IPS-20b (cell line): ENCODE data around the gene FARP1.

Experiments used
- H3K27ac ChIP-seq: one replicate; pipeline ENCODE4 v1.5.1; 2013; ENCODE audit warnings: low read length
- H3K27me3 ChIP-seq: 2 replicates; pipeline ENCODE4 v1.6.1; 2013; ENCODE audit warnings: mild to moderate bottlenecking, low read length, inconsistent platforms; ENCODE audit not compliant: insufficient read depth
- H3K36me3 ChIP-seq: 2 replicates; pipeline ENCODE4 v1.6.1; 2013; ENCODE audit warnings: low read depth, mild to moderate bottlenecking, inconsistent platforms, low read length, moderate library complexity; ENCODE audit not compliant: insufficient read depth
- H3K4me1 ChIP-seq: 2 replicates; pipeline ENCODE4 v1.6.1; 2013; ENCODE audit warnings: mild to moderate bottlenecking, control low read depth, inconsistent platforms, low read length, moderate library complexity; ENCODE audit not compliant: insufficient read depth
- H3K4me3 ChIP-seq: 2 replicates; pipeline ENCODE4 v1.5.1; 2013; ENCODE audit warnings: mild to moderate bottlenecking, low read length, inconsistent platforms
- H3K9ac ChIP-seq: 2 replicates; pipeline ENCODE4 v1.6.1; 2013; ENCODE audit warnings: low read depth, mild to moderate bottlenecking, inconsistent platforms, low read length, moderate library complexity
- H3K9me3 ChIP-seq: 2 replicates; pipeline ENCODE4 v1.6.1; 2013; ENCODE audit warnings: mild to moderate bottlenecking, low read depth, low read length, inconsistent platforms; ENCODE audit not compliant: insufficient read depth

FARP1 gene

DNA sequence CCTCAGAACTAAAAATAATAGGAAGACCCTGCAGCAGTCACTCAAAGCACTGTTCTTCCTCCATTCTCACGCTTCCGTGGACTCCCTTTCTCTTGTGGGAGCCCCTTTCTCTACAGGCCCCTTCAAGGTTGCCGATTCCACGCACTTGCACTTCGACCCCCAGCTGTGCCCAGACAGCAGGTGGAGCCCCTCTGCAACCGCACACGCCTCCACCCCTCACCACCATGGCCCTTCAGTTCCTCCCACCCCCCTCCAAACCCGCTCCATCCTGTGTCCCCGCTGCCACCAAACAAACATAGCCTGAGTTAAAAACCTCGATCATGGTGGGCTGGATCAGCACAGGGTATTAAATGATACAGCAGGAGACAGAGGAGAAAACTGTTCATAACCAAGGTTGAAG, 331.4 kb downstream of the FARP1 start:
- Histone ChIP-seq H3K9me3 (no peaks in the 10 kb centered on the region), H3K4me1 (peaks cover 37% of the 10 kb centered on the region), H3K36me3 (peaks cover 50% of the 10 kb centered on the region), H3K27me3 (no peaks in the 10 kb centered on the region), H3K27ac (no peak overlapping the region), H3K9ac (no peak overlapping the region), H3K4me3 (no peak overlapping the region)

GRCh38 chr13:98474761-98475160, 331.9 kb downstream of the FARP1 start:
- Histone ChIP-seq H3K4me1 (peaks cover 42% of the 10 kb centered on the region), H3K9ac (peak overlapping the region; percentile 56; the same call in 1 of the 2 replicates), H3K27me3 (no peaks in the 10 kb centered on the region), H3K4me3 (peak overlapping the region; percentile 43; the same call in 1 of the 2 replicates), H3K27ac (no peak overlapping the region), H3K9me3 (no peaks in the 10 kb centered on the region), H3K36me3 (peaks cover 48% of the 10 kb centered on the region)

GRCh38 chr13:98475522-98475921, 332.6 kb downstream of the FARP1 start:
- no peak overlapping the region for H3K27ac ChIP-seq

GRCh38 chr13:98476106-98476505, 333.2 kb downstream of the FARP1 start:
- no peak overlapping the region for H3K9ac ChIP-seq
- H3K36me3 ChIP-seq: peaks cover 39% of the 10 kb centered on the region
- peaks cover 44% of the 10 kb centered on the region for H3K4me1 ChIP-seq
- H3K27ac ChIP-seq: no peak overlapping the region
- no peaks in the 10 kb centered on the region for H3K27me3 ChIP-seq
- H3K4me3 ChIP-seq: peak overlapping the region; percentile 4; the same call in 1 of the 2 replicates
- H3K9me3 ChIP-seq: no peaks in the 10 kb centered on the region

More at GRCh38 chr13:98475522-98475921, 332.6 kb downstream of the FARP1 start:
- Histone ChIP-seq H3K4me1 (peaks cover 42% of the 10 kb centered on the region), H3K9ac (no peak overlapping the region; the same call in 1 of the 2 replicates), H3K4me3 (peak overlapping the region; percentile 48; the same call in 1 of the 2 replicates), H3K27me3 (no peaks in the 10 kb centered on the region), H3K9me3 (no peaks in the 10 kb centered on the region), H3K36me3 (peaks cover 43% of the 10 kb centered on the region)

DNA sequence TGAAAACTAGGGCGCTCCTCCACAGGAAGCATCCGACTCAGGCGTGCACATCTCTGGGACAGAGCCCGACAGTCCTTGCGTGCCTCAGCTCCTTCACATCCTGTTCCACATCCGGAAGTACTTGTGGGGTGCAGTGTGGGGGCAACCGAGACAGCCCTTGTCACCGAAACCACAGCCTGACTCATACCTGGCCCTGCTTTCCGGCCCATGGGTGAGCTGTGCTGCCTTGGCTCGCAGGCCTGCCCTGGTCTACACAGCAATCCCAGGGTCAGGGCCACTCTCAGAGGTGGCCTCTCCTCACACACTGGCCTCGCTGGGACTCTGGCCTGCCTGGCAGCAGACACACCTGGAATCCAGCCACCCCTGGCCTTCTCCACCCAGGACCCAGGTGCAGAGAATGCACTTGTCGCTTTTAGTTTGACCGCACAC, 333.7 kb downstream of the FARP1 start:
- H3K9me3 ChIP-seq: no peaks in the 10 kb centered on the region
- no peak overlapping the region for H3K9ac ChIP-seq
- H3K27ac ChIP-seq: no peak overlapping the region
- H3K4me1 ChIP-seq: peaks cover 47% of the 10 kb centered on the region
- peak overlapping the region; percentile 4; the same call in 1 of the 2 replicates for H3K4me3 ChIP-seq
- H3K27me3 ChIP-seq: no peaks in the 10 kb centered on the region
- peaks cover 39% of the 10 kb centered on the region for H3K36me3 ChIP-seq

DNA sequence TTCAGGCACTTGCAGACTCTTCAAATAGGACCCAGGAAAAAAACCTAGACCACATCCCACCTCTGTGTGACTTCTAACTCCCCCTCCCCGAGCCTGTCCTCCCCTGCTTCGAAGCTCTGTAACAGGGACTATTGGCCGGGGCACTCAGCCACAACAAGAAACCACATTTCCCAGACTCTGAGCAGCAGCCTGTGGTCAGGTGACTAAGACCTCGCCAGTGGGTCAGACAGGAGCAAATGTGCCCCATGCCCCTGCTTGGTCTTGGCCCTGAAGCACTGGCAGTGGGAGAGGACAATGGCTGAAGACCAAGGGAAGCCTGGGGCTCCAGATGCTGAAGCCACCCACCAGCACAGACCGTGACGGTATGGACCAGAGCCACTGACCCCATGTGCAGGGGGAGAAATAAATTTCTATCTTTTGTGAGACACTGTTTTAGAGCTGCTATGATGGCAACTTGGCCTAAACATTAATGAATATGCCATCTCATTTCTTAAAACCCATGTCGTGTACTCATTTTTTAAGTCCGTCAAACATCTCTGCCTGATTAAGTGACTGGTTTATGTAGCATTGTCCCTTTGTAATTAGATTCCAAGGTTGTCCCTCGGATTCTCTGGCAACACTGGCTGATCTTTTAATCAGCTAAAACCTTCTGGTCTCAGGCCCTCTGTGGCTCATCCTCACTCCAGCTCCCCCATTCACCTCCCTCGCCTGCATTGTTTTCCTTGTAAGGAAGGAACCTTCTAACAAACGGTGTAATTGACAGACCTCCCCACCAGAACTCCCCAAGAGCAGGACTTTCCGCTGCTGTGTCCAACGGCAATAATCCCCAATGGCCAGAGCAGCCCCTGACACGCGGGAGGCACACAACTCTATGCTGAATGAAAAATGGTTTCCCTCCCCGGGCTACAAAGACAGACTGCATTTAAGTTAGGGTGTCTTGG, 335.6 kb downstream of the FARP1 start:
- H3K4me3 ChIP-seq: no peak overlapping the region
- H3K9me3 ChIP-seq: no peaks in the 10 kb centered on the region
- no peak overlapping the region for H3K27ac ChIP-seq
- no peaks in the 10 kb centered on the region for H3K27me3 ChIP-seq
- peaks cover 53% of the 10 kb centered on the region for H3K4me1 ChIP-seq
- H3K36me3 ChIP-seq: peaks cover 27% of the 10 kb centered on the region
- H3K9ac ChIP-seq: peak overlapping the region; percentile 25; the same call in 1 of the 2 replicates

- no peak overlapping the region for H3K9ac ChIP-seq
- H3K4me3 ChIP-seq: no peak overlapping the region
- no peak overlapping the region for H3K27ac ChIP-seq
- peaks cover 61% of the 10 kb centered on the region for H3K4me1 ChIP-seq
- peaks cover 16% of the 10 kb centered on the region for H3K36me3 ChIP-seq
- H3K9me3 ChIP-seq: no peaks in the 10 kb centered on the region
- H3K27me3 ChIP-seq: no peaks in the 10 kb centered on the region
These were observed 336.7 kb downstream of the FARP1 start for GRCh38 chr13:98479496-98480003.

GRCh38 chr13:98480915-98481877, 338.3 kb downstream of the FARP1 start:
- Histone ChIP-seq H3K4me1 (peaks cover 62% of the 10 kb centered on the region), H3K36me3 (peaks cover 10% of the 10 kb centered on the region), H3K4me3 (no peak overlapping the region), H3K9me3 (no peaks in the 10 kb centered on the region), H3K27ac (no peak overlapping the region), H3K27me3 (no peaks in the 10 kb centered on the region), H3K9ac (no peak overlapping the region)

DNA sequence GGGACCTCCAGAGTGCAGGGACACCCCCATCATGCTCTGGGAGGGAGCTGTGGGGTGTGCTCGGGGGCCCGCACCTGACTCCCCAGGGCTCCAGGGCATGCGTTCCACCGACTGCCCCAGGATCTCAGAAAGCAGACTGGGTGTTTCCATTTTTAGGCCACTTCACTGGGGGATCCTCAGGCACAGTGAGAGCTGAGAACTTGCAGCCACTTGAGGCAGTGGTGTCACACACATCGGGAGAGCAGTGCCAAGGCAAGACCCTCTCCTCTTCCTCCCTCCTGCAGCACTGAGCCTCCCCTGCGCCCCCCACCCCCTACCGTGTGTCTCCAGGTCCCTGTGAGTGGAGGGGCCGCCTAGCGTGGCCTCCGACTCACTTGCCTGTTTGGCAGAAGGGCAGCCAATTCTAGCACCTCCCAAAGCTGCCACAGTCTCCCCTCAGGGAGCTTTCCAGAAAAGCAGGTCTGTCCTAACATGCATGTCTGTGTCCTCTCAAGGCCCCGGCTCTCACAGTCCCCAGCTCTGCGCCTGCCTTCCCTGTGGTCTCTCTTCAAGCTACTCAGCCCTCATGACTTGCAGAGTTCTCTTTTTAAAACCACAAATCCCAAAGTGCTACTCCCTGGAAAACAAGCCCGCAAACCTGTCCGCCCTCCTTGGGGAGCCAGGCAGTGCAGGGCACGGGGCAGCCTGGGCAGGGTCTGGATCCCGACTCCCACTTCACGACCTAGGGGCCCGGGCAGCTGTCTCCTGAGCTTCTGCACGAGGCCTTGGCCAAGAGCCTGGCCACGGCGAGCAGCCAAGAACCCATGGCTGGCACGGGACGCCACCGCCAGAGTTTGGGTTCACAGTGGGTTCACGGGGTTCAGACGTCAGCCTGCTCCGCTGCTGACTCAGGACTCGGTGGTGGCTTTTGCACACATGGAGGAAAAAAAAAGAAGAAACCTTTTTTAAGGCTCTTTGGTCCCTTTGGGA, 339.9 kb downstream of the FARP1 start:
- H3K4me3 ChIP-seq: no peak overlapping the region
- no peak overlapping the region for H3K27ac ChIP-seq
- H3K9ac ChIP-seq: no peak overlapping the region

GRCh38 chr13:98483601-98484288, 340.9 kb downstream of the FARP1 start:
- Histone ChIP-seq H3K9ac (peak overlapping the region; percentile 33; the same call in 1 of the 2 replicates), H3K4me1 (peaks cover 41% of the 10 kb centered on the region), H3K27me3 (no peaks in the 10 kb centered on the region), H3K9me3 (no peaks in the 10 kb centered on the region), H3K4me3 (peak overlapping the region; percentile 43), H3K36me3 (peaks cover 10% of the 10 kb centered on the region), H3K27ac (no peak overlapping the region)

More for the DNA sequence above, 339.9 kb downstream of the FARP1 start:
- H3K9me3 ChIP-seq: no peaks in the 10 kb centered on the region
- no peaks in the 10 kb centered on the region for H3K27me3 ChIP-seq
- peaks cover 10% of the 10 kb centered on the region for H3K36me3 ChIP-seq
- peaks cover 49% of the 10 kb centered on the region for H3K4me1 ChIP-seq
